ENCODE results near the gene ANKLE1. TPM values are rescaled to one million over a fixed set of nuclear protein-coding genes. Genes with fewer than 3 reads are reported as not detected.
A peak's percentile ranks its signal among the peaks of the same experiment; 100 is the strongest.

Gene ANKLE1
- total RNA-seq, 1 donor from 2014 or later: 0.57 TPM

- Mint-ChIP-seq H3K9me3 (ENCODE audit: low read depth) (peaks cover 4% of the 10 kb centered on the region), H3K36me3 (ENCODE audit: low read depth) (no peaks in the 10 kb centered on the region), H3K4me1 (ENCODE audit: low read depth) (peaks cover 8% of the 10 kb centered on the region), H3K27me3 (ENCODE audit: low read depth) (peaks cover 2% of the 10 kb centered on the region), H3K4me3 (ENCODE audit: unreplicated experiment) (no peak overlapping the region), H3K27ac (ENCODE audit: unreplicated experiment) (no peak overlapping the region)
- DNase-seq (ENCODE audit: low spot score): no peak
- no peak for TF ChIP-seq CTCF (IDR thresholded peaks at IDR 0.05)
Observed at GRCh38 chr19:17262557-17262956, 19.1 kb upstream of the ANKLE1 start.

GRCh38 chr19:17263712-17264640 lies 17.7 kb upstream of the ANKLE1 start:
- TF ChIP-seq CTCF (IDR thresholded peaks at IDR 0.05): no peak
- no peak for DNase-seq (ENCODE audit: low spot score)
- H3K4me1 Mint-ChIP-seq (ENCODE audit: low read depth): peaks cover 19% of the 10 kb centered on the region
- no peak overlapping the region for H3K4me3 Mint-ChIP-seq (ENCODE audit: unreplicated experiment)
- no peaks in the 10 kb centered on the region for H3K36me3 Mint-ChIP-seq (ENCODE audit: low read depth)
- H3K27ac Mint-ChIP-seq (ENCODE audit: unreplicated experiment): no peak overlapping the region
- peaks cover 4% of the 10 kb centered on the region for H3K9me3 Mint-ChIP-seq (ENCODE audit: low read depth)
- H3K27me3 Mint-ChIP-seq (ENCODE audit: low read depth): peaks cover 2% of the 10 kb centered on the region

- peaks cover 19% of the 10 kb centered on the region for H3K4me1 Mint-ChIP-seq (ENCODE audit: low read depth)
- no peak for DNase-seq (ENCODE audit: low spot score)
- H3K27me3 Mint-ChIP-seq (ENCODE audit: low read depth): peaks cover 2% of the 10 kb centered on the region
- no peak for TF ChIP-seq CTCF (IDR thresholded peaks at IDR 0.05)
- H3K27ac Mint-ChIP-seq (ENCODE audit: unreplicated experiment): no peak within 1 kb of the TSS
- H3K9me3 Mint-ChIP-seq (ENCODE audit: low read depth): peaks cover 4% of the 10 kb centered on the region
- no peaks in the 10 kb centered on the region for H3K36me3 Mint-ChIP-seq (ENCODE audit: low read depth)
- no peak within 1 kb of the TSS for H3K4me3 Mint-ChIP-seq (ENCODE audit: unreplicated experiment)
Observed at GRCh38 chr19:17264641-17264979, 17.1 kb upstream of the ANKLE1 start, which contains the start of gene USHBP1. Gene USHBP1 (minus strand): TSS chr19:17264745. CDS start chr19:17264299, 446 bp downstream.

GRCh38 chr19:17266026-17266425 lies 15.7 kb upstream of the ANKLE1 start:
- peaks cover 4% of the 10 kb centered on the region for H3K9me3 Mint-ChIP-seq (ENCODE audit: low read depth)
- no peak overlapping the region for H3K27ac Mint-ChIP-seq (ENCODE audit: unreplicated experiment)
- H3K36me3 Mint-ChIP-seq (ENCODE audit: low read depth): peaks cover 2% of the 10 kb centered on the region
- H3K4me3 Mint-ChIP-seq (ENCODE audit: unreplicated experiment): no peak overlapping the region
- no peak for TF ChIP-seq CTCF (IDR thresholded peaks at IDR 0.05)
- no peak for DNase-seq (ENCODE audit: low spot score)
- H3K27me3 Mint-ChIP-seq (ENCODE audit: low read depth): no peaks in the 10 kb centered on the region
- peaks cover 16% of the 10 kb centered on the region for H3K4me1 Mint-ChIP-seq (ENCODE audit: low read depth)

GRCh38 chr19:17266589-17266974 lies 15.1 kb upstream of the ANKLE1 start:
- TF ChIP-seq CTCF (IDR thresholded peaks at IDR 0.05): no peak
- peaks cover 16% of the 10 kb centered on the region for H3K4me1 Mint-ChIP-seq (ENCODE audit: low read depth)
- H3K4me3 Mint-ChIP-seq (ENCODE audit: unreplicated experiment): no peak overlapping the region
- no peak for DNase-seq (ENCODE audit: low spot score)
- H3K27me3 Mint-ChIP-seq (ENCODE audit: low read depth): no peaks in the 10 kb centered on the region
- H3K27ac Mint-ChIP-seq (ENCODE audit: unreplicated experiment): peak overlapping the region; percentile 97
- peaks cover 6% of the 10 kb centered on the region for H3K36me3 Mint-ChIP-seq (ENCODE audit: low read depth)
- H3K9me3 Mint-ChIP-seq (ENCODE audit: low read depth): peaks cover 4% of the 10 kb centered on the region

Measured in chondrocyte (in vitro differentiated cells).